HEK293T (cell line): ENCODE data around the gene AAK1.

Source experiments
- CTCF ChIA-PET: fragments of 350-600 bp; formaldehyde crosslinking; extraction: SDS; loops from one replicate; lab custom pipeline; 2021; ENCODE audit warnings: antibody characterized with exemption, inconsistent platforms; lab: Yijun Ruan, JAX
- POLR2A ChIA-PET: fragments of 350-600 bp; formaldehyde crosslinking; extraction: SDS; loops from one replicate; lab custom pipeline; 2020; ENCODE audit warnings: antibody characterized with exemption, inconsistent platforms; lab: Yijun Ruan, JAX
- DNase-seq: peaks from one replicate; pipeline ENCODE4 v3.0.0; 2012; ENCODE audit warnings: mixed read lengths; ENCODE audit errors: extremely low spot score
- ARNT ChIP-seq: fragments of 450-650 bp; IDR thresholded peaks from 2 replicates; pipeline ENCODE4 v1.6.1; 2017; ENCODE audit warnings: mild to moderate bottlenecking
- BHLHE40 ChIP-seq: fragments of 450-650 bp; IDR thresholded peaks from 2 replicates; pipeline ENCODE4 v1.6.1; 2016; ENCODE audit warnings: mild to moderate bottlenecking, moderate library complexity, borderline replicate concordance
- CTBP1 ChIP-seq: fragments of 450-650 bp; IDR thresholded peaks from 2 replicates; pipeline ENCODE4 v1.6.1; 2016; ENCODE audit warnings: borderline replicate concordance
- ELF4 ChIP-seq: fragments of 450-650 bp; IDR thresholded peaks from 2 replicates; pipeline ENCODE4 v1.6.1; 2017; ENCODE audit warnings: antibody characterized with exemption
- FOXA1 ChIP-seq: fragments of 450-650 bp; IDR thresholded peaks from 2 replicates; pipeline ENCODE4 v1.6.1; 2016; ENCODE audit warnings: mild to moderate bottlenecking
- FOXK2 ChIP-seq: fragments of 450-650 bp; IDR thresholded peaks from 2 replicates; pipeline ENCODE4 v1.6.1; 2016; ENCODE audit warnings: mild to moderate bottlenecking
- FOXM1 ChIP-seq: fragments of 450-650 bp; IDR thresholded peaks from 2 replicates; pipeline ENCODE4 v1.6.1; 2017; ENCODE audit warnings: mild to moderate bottlenecking, borderline replicate concordance
- HDGF ChIP-seq: fragments of 450-650 bp; IDR thresholded peaks from 2 replicates; pipeline ENCODE4 v1.6.1; 2017; ENCODE audit warnings: antibody characterized with exemption, borderline replicate concordance
- L3MBTL2 ChIP-seq: fragments of 450-650 bp; conservative IDR thresholded peaks from 2 replicates; pipeline ENCODE4 v1.6.1; 2016; ENCODE audit warnings: mild to moderate bottlenecking
- LEF1 ChIP-seq: fragments of 450-650 bp; IDR thresholded peaks from 2 replicates; pipeline ENCODE4 v1.6.1; 2017; ENCODE audit warnings: mild to moderate bottlenecking, borderline replicate concordance
- NFRKB ChIP-seq: fragments of 450-650 bp; IDR thresholded peaks from 2 replicates; pipeline ENCODE4 v1.6.1; 2016; ENCODE audit warnings: mild to moderate bottlenecking, moderate library complexity
- PKNOX1 ChIP-seq: fragments of 450-650 bp; IDR thresholded peaks from 2 replicates; pipeline ENCODE4 v1.6.1; 2016
- SP1 ChIP-seq: fragments of 450-650 bp; IDR thresholded peaks from 2 replicates; pipeline ENCODE4 v1.6.1; 2017
- SUZ12 ChIP-seq: fragments of 450-650 bp; IDR thresholded peaks from 2 replicates; pipeline ENCODE4 v1.6.1; 2016; ENCODE audit warnings: mild to moderate bottlenecking
- TARDBP ChIP-seq: fragments of 450-650 bp; IDR thresholded peaks from 2 replicates; pipeline ENCODE4 v1.6.1; 2016
- ZNF384 ChIP-seq: fragments of 450-650 bp; IDR thresholded peaks from 2 replicates; pipeline ENCODE4 v1.6.1; 2016

AAK1 gene

DNA sequence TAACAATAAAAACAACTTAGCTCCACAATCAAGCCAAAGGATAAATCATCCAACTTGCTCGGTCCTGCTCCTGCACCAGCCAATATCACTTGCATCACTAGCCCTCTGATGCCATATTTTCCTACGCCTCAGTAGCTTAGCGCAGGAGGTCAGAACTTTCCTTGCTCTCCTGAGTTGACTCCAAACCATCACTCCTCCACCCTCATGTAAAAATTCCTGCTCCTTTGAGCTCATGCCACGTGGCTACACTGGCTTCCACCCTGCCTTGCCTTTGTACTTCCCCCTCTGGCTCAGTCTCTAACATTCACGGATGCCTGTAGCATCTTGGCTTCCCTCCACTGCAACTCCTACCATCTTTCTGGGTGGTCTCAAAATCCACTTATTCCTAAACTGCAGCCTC is 25.2 kb downstream of the AAK1 start:
- no peak for DNase-seq
- POLR2A ChIA-PET, result no interaction called here
- TF ChIP-seq TARDBP (no peak), NFRKB (no peak), HDGF (no peak), ARNT (no peak), FOXM1 (no peak), SP1 (no peak), L3MBTL2 (no peak), FOXK2 (no peak), PKNOX1 (no peak), FOXA1 (no peak), LEF1 (no peak), ZNF384 (no peak), BHLHE40 (no peak)
- CTCF ChIA-PET, result no interaction called here

- no peak for DNase-seq
- POLR2A ChIA-PET, result no interaction called here
- TF ChIP-seq SUZ12 (no peak), SP1 (no peak), PKNOX1 (no peak), TARDBP (no peak), FOXA1 (no peak), BHLHE40 (no peak), NFRKB (no peak), ARNT (no peak)
- CTCF ChIA-PET, result no interaction called here
These were observed 25.8 kb downstream of the AAK1 start for GRCh38 chr2:69617744-69618143.

DNA sequence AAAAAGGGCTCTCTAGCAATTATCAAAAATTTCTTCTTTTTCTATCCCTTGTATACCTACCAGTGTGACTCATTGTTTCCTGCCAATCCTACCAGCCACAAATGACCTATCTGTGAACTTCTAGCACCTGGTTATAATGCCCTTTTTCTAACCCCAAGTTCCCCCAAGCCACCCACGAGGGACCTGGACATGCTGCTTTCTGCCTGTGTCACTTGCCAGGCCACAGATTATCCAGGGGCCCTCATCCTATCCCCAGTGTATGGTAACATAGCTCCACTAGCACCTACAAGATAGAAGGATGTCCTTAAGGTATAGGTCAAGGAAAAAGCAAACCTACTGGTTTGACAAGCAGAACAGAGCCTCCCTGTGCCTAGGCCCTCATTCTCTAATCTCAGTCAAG is 26.8 kb downstream of the AAK1 start:
- no peak for DNase-seq
- ChIA-PET POLR2A (no interaction called here), CTCF (no interaction called here)
- TF ChIP-seq FOXM1, result no peak

DNA sequence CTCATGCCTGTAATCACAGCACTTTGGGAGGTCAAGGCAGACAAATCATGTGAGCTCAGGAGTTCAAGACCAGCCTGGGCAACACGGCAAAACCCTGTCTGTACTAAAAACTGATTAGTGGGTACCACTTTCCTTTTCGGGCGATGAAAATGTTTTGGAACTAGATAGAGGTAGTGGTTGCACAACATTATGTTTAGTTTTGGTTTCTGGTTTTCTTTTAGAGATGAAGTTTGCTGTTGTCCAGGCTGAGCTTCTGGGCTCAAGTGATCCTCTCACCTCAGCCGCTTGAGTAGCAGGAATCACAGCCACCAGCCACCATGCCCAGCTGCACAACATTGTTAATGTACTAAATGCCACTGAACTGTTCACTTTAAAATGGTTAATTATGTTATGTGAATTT is 27.6 kb downstream of the AAK1 start:
- no peak for DNase-seq
- no peak for TF ChIP-seq NFRKB
- no peak for TF ChIP-seq FOXK2
- TF ChIP-seq HDGF, result no peak
- no peak for TF ChIP-seq BHLHE40
- no peak for TF ChIP-seq ELF4
- no peak for TF ChIP-seq FOXA1
- TF ChIP-seq ZNF384, result no peak
- POLR2A ChIA-PET, result no interaction called here
- CTCF ChIA-PET, result no interaction called here

DNA sequence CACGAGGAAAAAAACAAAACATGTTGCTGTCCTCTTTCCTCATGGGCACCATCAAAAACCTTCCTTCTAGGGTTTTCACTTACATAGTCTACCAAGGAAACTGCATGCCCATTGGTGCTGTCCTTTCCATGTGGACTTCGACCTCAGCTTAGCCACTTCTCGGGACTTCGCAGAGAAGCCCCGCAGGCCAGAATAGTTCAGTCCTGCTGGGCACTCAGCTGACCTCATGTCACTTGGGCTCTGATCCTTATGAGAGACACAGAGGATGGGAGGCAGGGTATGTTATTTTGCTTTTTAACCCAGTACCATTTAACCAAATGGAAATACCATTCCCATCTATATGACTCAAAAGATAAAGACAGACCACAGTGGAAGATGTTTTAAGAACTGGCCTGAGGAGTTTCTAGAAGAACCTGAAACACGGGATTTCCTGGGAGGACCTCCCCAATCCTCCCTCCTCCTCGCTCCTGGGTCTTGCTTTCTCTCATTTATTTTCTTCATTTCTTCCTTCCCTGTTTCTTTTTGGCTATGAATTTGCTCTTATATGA is 28.4 kb downstream of the AAK1 start:
- POLR2A ChIA-PET, result no interaction called here
- TF ChIP-seq ELF4 (no peak), L3MBTL2 (no peak), LEF1 (no peak), SP1 (no peak), ARNT (no peak), HDGF (no peak), TARDBP (no peak), BHLHE40 (no peak), FOXK2 (no peak), ZNF384 (no peak), CTBP1 (no peak), NFRKB (no peak), PKNOX1 (no peak), SUZ12 (no peak), FOXM1 (no peak), FOXA1 (no peak)
- CTCF ChIA-PET, result no interaction called here
- DNase-seq, result no peak

- CTCF ChIA-PET, result no interaction called here
- POLR2A ChIA-PET, result no interaction called here
These were observed 30.8 kb downstream of the AAK1 start for GRCh38 chr2:69612707-69613106.

More at GRCh38 chr2:69612707-69613106, 30.8 kb downstream of the AAK1 start:
- DNase-seq, result no peak
- TF ChIP-seq PKNOX1 (no peak), ZNF384 (no peak), SP1 (no peak), CTBP1 (no peak), FOXM1 (no peak), TARDBP (no peak), ARNT (no peak), FOXA1 (no peak), BHLHE40 (no peak), LEF1 (no peak), SUZ12 (no peak), ELF4 (no peak), NFRKB (no peak), L3MBTL2 (no peak), FOXK2 (no peak), HDGF (no peak)
